H9 (cell line): Measurements from ENCODE around the gene HCN4. TPM values are rescaled to one million over a fixed set of nuclear protein-coding genes. Genes with fewer than 3 reads are reported as not detected.

Experiments
- DNase-seq: peaks from one replicate; pipeline ENCODE4 v3.0.0-alpha.2; 2017
- H2AFZ ChIP-seq: one replicate; pipeline ENCODE4 v1.6.1; 2013; ENCODE audit warnings: mild to moderate bottlenecking, low read length, control low read depth, moderate library complexity
- H2AK5ac ChIP-seq: 2 replicates; pipeline ENCODE4 v1.6.1; 2013; ENCODE audit warnings: low read length, control low read depth, mixed read lengths; ENCODE audit not compliant: insufficient read length
- H2BK120ac ChIP-seq: one replicate; pipeline ENCODE4 v1.6.1; 2013; ENCODE audit warnings: low read depth, mild to moderate bottlenecking, low read length, control low read depth, inconsistent platforms; ENCODE audit not compliant: poor library complexity, severe bottlenecking
- H2BK12ac ChIP-seq: 2 replicates; pipeline ENCODE4 v1.6.1; 2013; ENCODE audit warnings: low read length, control low read depth, mixed read lengths, low read depth; ENCODE audit not compliant: insufficient read length
- H2BK15ac ChIP-seq: 2 replicates; pipeline ENCODE4 v1.6.1; 2013; ENCODE audit warnings: low read depth, low read length, control low read depth
- H2BK20ac ChIP-seq: one replicate; pipeline ENCODE4 v1.6.1; 2013; ENCODE audit warnings: low read depth, mild to moderate bottlenecking, low read length, control low read depth, inconsistent platforms; ENCODE audit not compliant: poor library complexity, severe bottlenecking
- H2BK5ac ChIP-seq: 2 replicates; pipeline ENCODE4 v1.6.1; 2013; ENCODE audit warnings: low read length, control low read depth, mixed read lengths; ENCODE audit not compliant: insufficient read length
- H3K14ac ChIP-seq: 2 replicates; pipeline ENCODE4 v1.6.1; 2013; ENCODE audit warnings: low read length, control low read depth; ENCODE audit not compliant: insufficient read depth
- H3K18ac ChIP-seq: 2 replicates; pipeline ENCODE4 v1.6.1; 2013; ENCODE audit warnings: low read depth, mild to moderate bottlenecking, mixed read lengths, low read length, control low read depth; ENCODE audit not compliant: insufficient read length
- H3K23ac ChIP-seq: 2 replicates; pipeline ENCODE4 v1.6.1; 2013; ENCODE audit warnings: low read length, control low read depth, mixed read lengths, low read depth; ENCODE audit not compliant: insufficient read length
- H3K23me2 ChIP-seq: 2 replicates; pipeline ENCODE4 v1.6.1; 2013; ENCODE audit warnings: low read depth, mild to moderate bottlenecking, mixed read lengths, low read length, control low read depth; ENCODE audit not compliant: insufficient read length, poor library complexity, severe bottlenecking
- H3K27ac ChIP-seq: 2 replicates; pipeline ENCODE4 v1.5.1; 2013; ENCODE audit warnings: low read length, control low read depth, mixed read lengths, low read depth; ENCODE audit not compliant: insufficient read length
- H3K27me3 ChIP-seq: 2 replicates; pipeline ENCODE4 v1.6.1; 2013; ENCODE audit warnings: low read length, control low read depth, inconsistent platforms; ENCODE audit not compliant: insufficient read depth
- H3K4ac ChIP-seq: 2 replicates; pipeline ENCODE4 v1.6.1; 2013; ENCODE audit warnings: low read depth, mild to moderate bottlenecking, control low read depth, inconsistent platforms, low read length, moderate library complexity
- H3K4me1 ChIP-seq: 2 replicates; pipeline ENCODE4 v1.6.1; 2013; ENCODE audit warnings: low read length, control low read depth, inconsistent platforms; ENCODE audit not compliant: insufficient read depth
- H3K4me2 ChIP-seq: 2 replicates; pipeline ENCODE4 v1.6.1; 2013; ENCODE audit warnings: low read length, control low read depth, mixed read lengths; ENCODE audit not compliant: insufficient read length, insufficient read depth
- H3K56ac ChIP-seq: 2 replicates; pipeline ENCODE4 v1.6.1; 2013; ENCODE audit warnings: low read depth, mild to moderate bottlenecking, mixed read lengths, low read length, control low read depth; ENCODE audit not compliant: insufficient read length
- H3K79me1 ChIP-seq: 2 replicates; pipeline ENCODE4 v1.6.1; 2013; ENCODE audit warnings: low read depth, mild to moderate bottlenecking, moderate library complexity, low read length, control low read depth, inconsistent platforms; ENCODE audit not compliant: insufficient read depth, poor library complexity, severe bottlenecking
- H3K79me2 ChIP-seq: 2 replicates; pipeline ENCODE4 v1.6.1; 2013; ENCODE audit warnings: low read length, control low read depth, inconsistent platforms; ENCODE audit not compliant: insufficient read depth
- H3K9ac ChIP-seq: 2 replicates; pipeline ENCODE4 v1.6.1; 2013; ENCODE audit warnings: low read length, control low read depth, mixed read lengths; ENCODE audit not compliant: insufficient read length; ENCODE audit errors: extremely low read depth
- H3K9me3 ChIP-seq: one replicate; pipeline ENCODE4 v1.6.1; 2013; ENCODE audit warnings: low read depth, low read length, inconsistent platforms; ENCODE audit not compliant: control insufficient read depth
- H3T11ph ChIP-seq: one replicate; pipeline ENCODE4 v1.6.1; 2013; ENCODE audit warnings: mild to moderate bottlenecking, low read length, control low read depth, inconsistent platforms
- H4K20me1 ChIP-seq: one replicate; pipeline ENCODE4 v1.6.1; 2013; ENCODE audit not compliant: control insufficient read depth, insufficient read length, insufficient read depth
- H4K5ac ChIP-seq: 2 replicates; pipeline ENCODE4 v1.6.1; 2013; ENCODE audit warnings: low read depth, mild to moderate bottlenecking, mixed read lengths, low read length, control low read depth; ENCODE audit not compliant: insufficient read length
- H4K8ac ChIP-seq: replicated peaks from 2 replicates; pipeline ENCODE4 v1.6.1; 2013; ENCODE audit warnings: low read length, control low read depth, mixed read lengths, low read depth; ENCODE audit not compliant: insufficient read length
- H4K91ac ChIP-seq: 2 replicates; pipeline ENCODE4 v1.6.1; 2013; ENCODE audit warnings: low read depth, mild to moderate bottlenecking, moderate library complexity, mixed read lengths, low read length, control low read depth; ENCODE audit not compliant: insufficient read length
- H3K27ac Mint-ChIP-seq, 3 experiments: 2 replicates in 2 of 3; 3 replicates in 1 of 3; pipeline ENCODE4 v1.8.0; 2020 to 2021; ENCODE audit warnings: mixed read lengths in 3 of 3, mild to moderate bottlenecking in 1 of 3, moderate library complexity in 1 of 3
- H3K27me3 Mint-ChIP-seq: 2 replicates; pipeline ENCODE4 v1.8.0; 2021; ENCODE audit warnings: low read depth, mild to moderate bottlenecking, moderate library complexity, mixed read lengths
- H3K36me3 Mint-ChIP-seq, 3 experiments: 2 replicates in 2 of 3; 3 replicates in 1 of 3; pipeline ENCODE4 v1.8.0; 2020 to 2021; ENCODE audit warnings: low read depth in 3 of 3, mixed read lengths in 3 of 3; ENCODE audit not compliant: insufficient read depth in 1 of 3
- H3K4me1 Mint-ChIP-seq, 2 experiments: 2 replicates each; pipeline ENCODE4 v1.8.0; 2020; ENCODE audit warnings: mixed read lengths in 2 of 2
- H3K4me3 Mint-ChIP-seq, 2 experiments: 2 replicates in 1 of 2; 3 replicates in 1 of 2; pipeline ENCODE4 v1.8.0; 2020 to 2021; ENCODE audit warnings: mild to moderate bottlenecking in 2 of 2, mixed read lengths in 2 of 2, moderate library complexity in 1 of 2
- H3K9me3 Mint-ChIP-seq, 2 experiments: 2 replicates in 1 of 2; 3 replicates in 1 of 2; pipeline ENCODE4 v1.8.0; 2020; ENCODE audit warnings: mild to moderate bottlenecking in 2 of 2, mixed read lengths in 2 of 2, moderate library complexity in 1 of 2
- CTCF ChIP-seq: fragments of 200-600 bp; sonication (generic); conservative IDR thresholded peaks from 3 replicates; pipeline ENCODE4 v1.8.0; 2021; ENCODE audit warnings: antibody characterized with exemption, mild to moderate bottlenecking
- WGBS: extraction: QIAGEN DNeasy Blood & Tissue Kit; methylation state at CpG from one replicate; pipeline ENCODE4 v1.1.7; 2013; ENCODE audit warnings: missing lambda C conversion rate, low lambda C conversion rate, mixed read lengths; ENCODE audit not compliant: insufficient read length; ENCODE audit errors: extremely low coverage; 5-methylcytosine and 5-hydroxymethylcytosine counted together
- total RNA-seq: library from RNA; stranded (reverse); gene quantifications from 2 replicates; pipeline ENCODE4 v1.2.1, GENCODE V29; 2021

HCN4 gene
- total RNA-seq, 1 experiment from 2014 or later, result 10.5 TPM

- no peak overlapping the region for H3K14ac ChIP-seq
- H2BK20ac ChIP-seq, result no peak overlapping the region
- no peaks in the 10 kb centered on the region for H3K9me3 ChIP-seq
- H3K79me1 ChIP-seq, result no peaks in the 10 kb centered on the region
- no peak overlapping the region for H2AFZ ChIP-seq
- no peak overlapping the region for H3K56ac ChIP-seq
- H3K9ac ChIP-seq, result no peak overlapping the region
- H4K5ac ChIP-seq, result no peak overlapping the region
- no peak overlapping the region for H2BK120ac ChIP-seq
- H3K4me1 ChIP-seq, result no peaks in the 10 kb centered on the region
- no peak overlapping the region for H2BK12ac ChIP-seq
- no peak overlapping the region for H2AK5ac ChIP-seq
- Mint-ChIP-seq H3K4me1 (peaks cover 15 to 17% of the 10 kb centered on the region in 2 experiments), H3K27ac (no peak overlapping the region), H3K27me3 (peaks cover 2% of the 10 kb centered on the region), H3K4me3 (peak overlapping the region in 1 of 2 experiments; percentile 32; a peak in 3 of 5 replicates), H3K36me3 (peaks cover 2 to 13% (median 8%) of the 10 kb centered on the region in 3 experiments; a peak in 5 of 7 replicates), H3K9me3 (no peaks in the 10 kb centered on the region; a peak in 1 of 5 replicates)
- no CpG with 5 or more reads among the region's 8 CpGs for WGBS
- peaks cover 3% of the 10 kb centered on the region for H4K20me1 ChIP-seq
- H4K91ac ChIP-seq, result no peak overlapping the region
- H3T11ph ChIP-seq, result no peak overlapping the region
- H3K27ac ChIP-seq, result no peak overlapping the region
- no peak for TF ChIP-seq CTCF
- H3K4ac ChIP-seq, result no peak overlapping the region
- no peak overlapping the region for H2BK15ac ChIP-seq
- H4K8ac ChIP-seq, result no peak overlapping the region
- H3K79me2 ChIP-seq, result no peaks in the 10 kb centered on the region
- no peak overlapping the region for H3K23ac ChIP-seq
- H3K23me2 ChIP-seq, result peaks cover 3% of the 10 kb centered on the region
- no peak for DNase-seq
- H3K18ac ChIP-seq, result no peak overlapping the region
- H3K27me3 ChIP-seq, result no peaks in the 10 kb centered on the region
- no peak overlapping the region for H2BK5ac ChIP-seq
- H3K4me2 ChIP-seq, result no peak overlapping the region
Observed at GRCh38 chr15:73319460-73320245, 49.1 kb downstream of the HCN4 start.
